BLaER1 treated with 17β-estradiol and CSF1 and Interleukin-3, amounts not matched to agents 10 nM and 100 nM (cell line): ENCODE measurements around the gene CALML6.

Experiments
- H3K27ac ChIP-seq, 11 experiments: shearing (Covaris generic); formaldehyde crosslinking; 2 replicates each; pipeline ENCODE4 v1.8.1; 2022
- H3K27me3 ChIP-seq, 11 experiments: shearing (Covaris generic); formaldehyde crosslinking; 2 replicates each; pipeline ENCODE4 v1.8.1; 2022
- H3K36me3 ChIP-seq, 11 experiments: shearing (Covaris generic); formaldehyde crosslinking; 2 replicates each; pipeline ENCODE4 v1.8.1; 2022
- H3K4me1 ChIP-seq, 10 experiments: shearing (Covaris generic); formaldehyde crosslinking; 2 replicates each; pipeline ENCODE4 v1.8.1; 2022
- H3K4me2 ChIP-seq, 11 experiments: shearing (Covaris generic); formaldehyde crosslinking; 2 replicates each; pipeline ENCODE4 v1.8.1; 2022
- H3K4me3 ChIP-seq, 10 experiments: shearing (Covaris generic); formaldehyde crosslinking; 2 replicates each; pipeline ENCODE4 v1.8.1; 2022
- H3K9ac ChIP-seq, 11 experiments: shearing (Covaris generic); formaldehyde crosslinking; 2 replicates each; pipeline ENCODE4 v1.8.1; 2022
- H3K9me3 ChIP-seq, 11 experiments: shearing (Covaris generic); formaldehyde crosslinking; replicated peaks in 1 of 11; 2 replicates each; pipeline ENCODE4 v1.8.1; 2022
- H4K20me1 ChIP-seq, 11 experiments: shearing (Covaris generic); formaldehyde crosslinking; 2 replicates each; pipeline ENCODE4 v1.8.1; 2022
- Cebpa-rat ChIP-seq, 11 experiments: shearing (Covaris generic); IDR thresholded peaks; 2 replicates each; pipeline ENCODE4 v1.8.1; 2022

The CALML6 gene

DNA sequence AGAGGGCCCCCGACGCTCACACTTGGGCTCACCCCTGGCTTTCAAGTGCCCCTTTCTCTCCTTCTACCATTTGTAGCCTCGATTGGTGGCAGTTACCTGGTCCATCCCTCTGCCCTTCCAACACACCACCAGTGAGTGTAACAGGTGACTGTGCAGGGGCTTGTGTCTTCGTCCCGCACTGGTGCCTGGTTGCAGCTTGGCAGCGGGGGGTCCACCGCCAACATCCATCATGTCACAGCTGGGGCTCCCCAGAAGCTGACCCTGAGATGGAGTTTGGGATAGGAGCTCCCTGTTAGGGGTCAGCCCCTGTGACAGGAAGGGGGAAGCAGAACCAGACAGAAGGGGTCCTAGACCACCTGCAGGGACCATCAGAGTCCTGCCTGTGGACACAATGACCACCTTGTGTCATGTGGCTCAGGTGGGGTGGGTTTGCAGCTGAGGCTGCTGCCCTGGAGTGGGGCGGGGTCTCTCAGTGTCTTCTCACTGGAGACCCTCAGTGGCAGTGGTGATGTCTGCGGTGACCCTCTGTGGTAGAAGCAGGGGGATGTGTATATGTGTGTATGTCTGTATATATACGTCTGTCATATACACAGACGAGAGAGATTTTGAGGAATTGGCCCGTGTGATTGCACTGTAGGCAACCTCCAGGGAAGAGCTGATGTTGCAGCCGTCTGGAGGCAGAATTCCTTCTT is 3.6 kb upstream of the CALML6 start:
- peak overlapping the region in 1 of 11 experiments; percentile 7; a peak in 1 of 22 replicates for H3K9ac ChIP-seq
- H3K27me3 ChIP-seq, result no peaks in the 10 kb centered on the region
- peaks cover 26 to 49% (median 38%) of the 10 kb centered on the region in 10 experiments for H3K4me1 ChIP-seq
- TF ChIP-seq Cebpa-rat (IDR thresholded peaks at IDR 0.05), result no peak
- no peaks in the 10 kb centered on the region for H3K36me3 ChIP-seq
- no peak overlapping the region for H3K4me3 ChIP-seq
- H3K27ac ChIP-seq, result no peak overlapping the region
- 0 out of 22 replicates have a peak overlapping the region, but pooled peaks of 1 of the 11 experiments have one; percentile 18 for H3K4me2 ChIP-seq
- no peaks in the 10 kb centered on the region for H3K9me3 ChIP-seq
- peaks cover 0 to 10% (median 0%) of the 10 kb centered on the region in 11 experiments; a peak in 3 of 22 replicates for H4K20me1 ChIP-seq

DNA sequence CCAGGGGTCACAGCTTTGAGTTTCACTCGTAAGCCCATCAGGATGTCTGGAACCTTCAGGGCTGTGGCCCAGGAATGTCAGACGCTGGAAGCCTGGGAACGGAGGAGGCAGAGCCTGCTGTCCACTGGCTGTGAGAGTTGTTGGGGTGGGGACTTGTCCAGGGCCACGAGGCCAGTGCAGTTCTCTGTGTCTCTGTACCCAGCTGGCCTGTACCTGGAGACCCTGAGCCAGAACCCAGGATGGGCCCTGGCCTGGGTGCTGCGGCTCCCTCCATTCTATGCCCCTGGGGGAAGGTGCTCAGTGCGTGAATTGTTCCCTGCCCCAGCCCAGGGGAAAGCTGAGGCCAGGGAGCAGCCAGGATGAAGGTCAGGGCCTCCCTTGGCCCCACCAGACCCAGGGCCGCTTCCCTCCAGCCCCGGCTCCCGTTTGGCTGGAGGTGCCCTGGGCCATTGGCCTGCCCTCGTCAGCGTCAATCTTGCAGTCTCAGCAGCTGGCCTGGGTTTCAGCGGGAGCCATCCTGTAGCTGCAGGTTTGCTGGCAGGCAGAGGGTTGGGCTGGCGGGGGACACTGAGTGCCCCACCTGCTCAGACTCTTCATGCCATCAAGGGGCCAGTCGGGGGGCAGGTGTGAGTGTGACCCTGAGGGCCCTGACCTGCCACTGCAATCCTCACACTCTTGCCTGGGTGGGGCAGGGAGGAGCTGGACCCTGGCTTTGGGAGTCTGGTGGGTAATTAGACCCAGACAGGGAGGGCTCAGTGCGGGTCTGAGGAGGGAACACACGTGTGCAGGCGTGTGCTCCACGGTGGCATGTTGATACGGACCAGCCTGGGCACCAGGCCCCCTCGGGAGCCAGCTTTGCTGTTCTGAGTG is 724 bp upstream of the CALML6 start:
- no peak for TF ChIP-seq Cebpa-rat (IDR thresholded peaks at IDR 0.05)
- peaks cover 0 to 9% (median 0%) of the 10 kb centered on the region in 11 experiments; a peak in 3 of 22 replicates for H4K20me1 ChIP-seq
- H3K4me3 ChIP-seq, result no peak overlapping the region
- H3K9ac ChIP-seq, result peak overlapping the region in 1 of 11 experiments; percentile 18; a peak in 2 of 22 replicates
- no peaks in the 10 kb centered on the region for H3K9me3 ChIP-seq
- no peak overlapping the region for H3K27ac ChIP-seq
- no peak overlapping the region; a peak in 1 of 22 replicates for H3K4me2 ChIP-seq
- H3K4me1 ChIP-seq, result peaks cover 16 to 44% (median 31%) of the 10 kb centered on the region in 10 experiments
- peaks cover 0 to 6% (median 0%) of the 10 kb centered on the region in 11 experiments; a peak in 3 of 22 replicates for H3K27me3 ChIP-seq
- H3K36me3 ChIP-seq, result no peaks in the 10 kb centered on the region

DNA sequence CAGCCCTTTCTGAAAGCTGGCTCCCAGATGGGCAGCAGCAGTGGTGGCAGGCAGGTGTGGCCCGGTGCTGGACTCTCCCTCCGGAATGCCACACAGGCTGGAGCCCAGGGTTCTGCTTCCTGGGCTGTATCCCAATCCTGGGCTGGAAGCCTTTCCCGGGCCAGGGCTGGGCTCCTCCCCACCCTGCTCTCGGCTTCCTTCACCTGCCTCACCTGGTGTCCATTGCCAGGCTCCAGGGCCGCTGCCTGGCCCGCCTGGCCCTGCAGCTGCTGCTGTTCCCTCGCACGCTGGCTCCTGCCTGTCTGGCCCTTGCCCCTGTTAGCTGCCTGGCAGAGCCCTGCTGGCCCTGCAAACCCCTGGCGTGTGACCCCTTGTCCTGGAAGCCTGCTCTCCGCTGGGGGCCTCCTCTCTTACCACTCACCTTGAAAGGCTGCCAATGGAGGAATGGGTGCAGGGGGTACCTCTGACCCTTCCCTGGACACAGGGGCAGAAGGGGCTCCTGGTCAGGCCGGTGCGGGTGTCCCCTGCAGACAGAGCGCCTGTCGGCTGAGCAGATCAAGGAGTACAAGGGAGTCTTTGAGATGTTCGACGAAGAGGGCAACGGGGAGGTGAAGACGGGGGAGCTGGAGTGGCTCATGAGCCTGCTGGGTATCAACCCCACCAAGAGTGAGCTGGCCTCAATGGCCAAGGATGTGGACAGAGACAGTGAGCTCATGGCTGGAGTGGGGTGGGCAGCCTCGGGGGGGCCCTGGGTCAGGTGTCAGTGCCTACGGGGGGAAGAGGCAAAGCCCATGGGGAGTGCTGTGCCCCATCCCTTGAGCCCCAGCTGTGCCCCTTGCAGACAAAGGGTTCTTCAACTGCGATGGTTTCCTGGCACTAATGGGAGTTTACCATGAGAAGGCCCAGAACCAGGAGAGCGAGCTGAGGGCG is 1.1 kb downstream of the CALML6 start:
- TF ChIP-seq Cebpa-rat (IDR thresholded peaks at IDR 0.05), result no peak
- Histone ChIP-seq H3K9ac (no peak overlapping the region), H3K9me3 (no peaks in the 10 kb centered on the region), H3K4me1 (peaks cover 11 to 44% (median 29%) of the 10 kb centered on the region in 10 experiments), H3K4me2 (no peak overlapping the region), H3K4me3 (no peak overlapping the region), H3K27me3 (peaks cover 0 to 6% (median 0%) of the 10 kb centered on the region in 11 experiments; a peak in 3 of 22 replicates), H3K36me3 (no peaks in the 10 kb centered on the region), H4K20me1 (peaks cover 0 to 19% (median 0%) of the 10 kb centered on the region in 11 experiments; a peak in 4 of 22 replicates), H3K27ac (no peak overlapping the region)

DNA sequence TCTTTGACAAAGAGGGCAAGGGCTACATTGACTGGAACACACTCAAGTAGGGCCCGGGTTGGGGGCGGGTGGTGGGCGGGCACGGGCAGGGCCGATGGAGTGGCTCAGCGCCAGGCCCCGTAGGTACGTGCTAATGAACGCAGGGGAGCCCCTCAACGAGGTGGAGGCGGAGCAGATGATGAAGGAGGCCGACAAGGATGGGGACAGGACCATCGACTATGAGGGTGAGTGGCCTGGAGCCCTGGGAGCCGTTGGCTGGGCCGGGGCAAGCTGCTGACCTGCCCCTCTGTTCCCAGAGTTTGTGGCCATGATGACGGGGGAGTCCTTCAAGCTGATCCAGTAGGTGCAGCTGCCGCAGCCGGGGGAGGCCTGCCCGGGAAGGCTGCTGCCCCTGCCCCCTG is 1.8 kb downstream of the CALML6 start:
- no peak overlapping the region for H3K4me2 ChIP-seq
- no peaks in the 10 kb centered on the region for H3K36me3 ChIP-seq
- no peaks in the 10 kb centered on the region for H3K9me3 ChIP-seq
- H3K9ac ChIP-seq, result no peak overlapping the region
- no peak for TF ChIP-seq Cebpa-rat (IDR thresholded peaks at IDR 0.05)
- peaks cover 0 to 23% (median 0%) of the 10 kb centered on the region in 11 experiments; a peak in 4 of 22 replicates for H4K20me1 ChIP-seq
- H3K27me3 ChIP-seq, result peaks cover 0 to 6% (median 0%) of the 10 kb centered on the region in 11 experiments; a peak in 3 of 22 replicates
- peaks cover 11 to 51% (median 33%) of the 10 kb centered on the region in 10 experiments for H3K4me1 ChIP-seq
- no peak overlapping the region for H3K27ac ChIP-seq
- H3K4me3 ChIP-seq, result no peak overlapping the region

DNA sequence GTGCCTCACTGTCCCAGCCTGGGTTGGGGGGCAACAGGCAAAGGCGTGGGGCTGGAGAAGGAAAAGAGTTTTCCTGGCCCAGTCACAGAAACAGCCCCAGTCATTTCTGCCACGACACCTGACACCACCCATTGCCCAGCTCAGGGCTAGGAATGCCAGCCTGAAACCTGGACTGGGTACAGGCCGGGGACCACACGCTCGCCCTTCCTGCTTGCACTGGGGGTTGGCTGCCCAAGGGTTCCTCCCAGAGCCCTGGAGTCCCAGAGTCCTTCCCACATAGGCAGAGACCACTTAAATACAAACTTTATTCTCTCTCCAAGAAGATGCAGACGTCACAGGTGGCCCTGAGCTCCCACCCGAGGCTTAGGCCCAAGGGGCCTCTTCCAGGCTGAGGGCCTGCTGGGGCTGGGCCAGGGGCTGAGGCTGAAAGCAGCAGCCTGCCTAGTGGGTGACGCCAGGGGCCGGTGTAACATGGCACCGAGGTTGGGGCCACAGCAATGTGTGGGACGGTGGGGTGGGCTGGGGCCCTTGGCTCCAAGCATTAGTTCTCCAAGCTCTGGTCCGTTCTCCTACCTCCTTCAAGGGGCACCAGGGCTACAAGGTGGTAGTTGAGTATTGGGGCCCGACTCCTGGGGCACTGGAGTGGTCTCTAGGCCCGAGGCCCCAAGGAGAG is 2.4 kb downstream of the CALML6 start:
- H3K4me3 ChIP-seq, result no peak overlapping the region
- peaks cover 0 to 28% (median 0%) of the 10 kb centered on the region in 11 experiments; a peak in 5 of 22 replicates for H4K20me1 ChIP-seq
- TF ChIP-seq Cebpa-rat (IDR thresholded peaks at IDR 0.05), result no peak
- H3K4me1 ChIP-seq, result peaks cover 11 to 57% (median 39%) of the 10 kb centered on the region in 10 experiments
- H3K9me3 ChIP-seq, result no peaks in the 10 kb centered on the region
- no peaks in the 10 kb centered on the region for H3K36me3 ChIP-seq
- no peak overlapping the region for H3K27ac ChIP-seq
- no peak overlapping the region; a peak in 1 of 22 replicates for H3K9ac ChIP-seq
- peaks cover 0 to 6% (median 0%) of the 10 kb centered on the region in 11 experiments; a peak in 3 of 22 replicates for H3K27me3 ChIP-seq
- peak overlapping the region; percentile 92 to 100 (median 98); a peak in 12 of 22 replicates for H3K4me2 ChIP-seq

DNA sequence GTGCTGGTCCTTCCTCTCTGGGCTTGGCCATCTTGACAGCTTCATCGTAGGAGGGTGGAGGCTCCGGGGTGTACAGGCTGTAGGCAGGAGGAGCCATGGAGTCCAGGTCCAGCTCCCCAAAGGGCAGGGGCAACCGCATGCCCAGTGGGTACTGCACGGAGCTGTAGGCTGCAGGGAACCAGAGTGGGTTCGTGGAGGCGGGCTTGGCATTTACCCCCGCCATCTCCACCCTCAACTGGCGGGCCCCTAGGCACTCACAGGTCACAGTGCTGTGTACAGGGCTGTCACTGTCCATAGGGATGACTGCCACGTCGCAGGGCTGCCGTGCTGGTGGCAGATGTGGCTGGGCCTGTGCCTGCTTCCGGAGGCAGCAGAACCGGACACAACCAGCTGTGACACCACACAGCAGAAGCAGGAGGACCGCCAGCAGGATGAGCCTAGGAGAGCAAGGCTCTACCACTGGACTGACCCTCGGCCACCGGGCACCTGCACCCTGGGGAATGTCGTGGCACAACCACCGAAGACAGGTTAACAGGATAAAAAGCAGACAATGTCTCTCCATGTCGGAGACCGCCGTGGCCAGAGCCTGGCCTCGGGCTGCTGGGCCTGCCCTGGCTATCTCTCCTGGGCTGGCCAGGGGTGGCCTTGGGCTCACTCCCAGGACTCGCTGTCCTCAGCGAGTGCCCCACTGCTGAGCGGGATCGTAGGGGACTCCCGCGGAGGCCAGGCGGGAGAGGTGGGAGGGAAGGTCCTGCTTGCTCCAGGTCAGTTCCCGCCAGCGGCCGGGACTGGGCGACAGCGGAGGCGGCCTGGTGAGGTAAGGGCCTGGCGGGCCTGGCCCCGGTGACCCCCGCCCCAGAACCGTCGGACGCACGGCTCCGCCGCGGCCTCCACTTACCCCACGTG is 3.2 kb downstream of the CALML6 start:
- Histone ChIP-seq H3K27ac (peak overlapping the region in 7 of 11 experiments; percentile 3 to 60 (median 47); a peak in 7 of 22 replicates), H3K4me3 (peak overlapping the region; percentile 59 to 78 (median 66)), H3K4me2 (peak overlapping the region; percentile 92 to 100 (median 98)), H3K9me3 (no peaks in the 10 kb centered on the region), H3K9ac (peak overlapping the region; percentile 59 to 78 (median 71)), H3K27me3 (peaks cover 0 to 6% (median 0%) of the 10 kb centered on the region in 11 experiments; a peak in 3 of 22 replicates), H3K36me3 (no peaks in the 10 kb centered on the region), H3K4me1 (peaks cover 11 to 65% (median 47%) of the 10 kb centered on the region in 10 experiments), H4K20me1 (peaks cover 0 to 35% (median 0%) of the 10 kb centered on the region in 11 experiments; a peak in 7 of 22 replicates)
- no peak for TF ChIP-seq Cebpa-rat (IDR thresholded peaks at IDR 0.05)

DNA sequence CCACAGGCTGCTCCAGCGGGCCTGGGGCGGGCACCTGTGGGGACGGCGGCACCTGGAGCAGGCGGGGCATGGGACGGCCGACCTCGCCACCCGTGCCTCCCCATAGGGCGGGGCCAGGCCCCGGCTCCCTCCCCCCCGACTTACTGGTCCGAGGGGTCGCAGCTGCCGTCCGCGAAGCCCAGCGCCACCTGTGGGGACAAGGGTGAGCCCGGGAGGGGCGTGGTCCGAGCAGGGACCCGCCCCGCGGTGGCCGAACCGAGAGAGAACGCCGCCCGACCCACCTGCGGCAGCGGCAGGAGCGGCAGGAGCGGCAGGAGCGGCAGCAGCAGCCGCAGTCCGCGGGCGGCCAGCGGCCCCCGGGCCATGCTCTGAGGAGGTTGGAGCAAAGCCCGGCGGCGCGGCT is 3.8 kb downstream of the CALML6 start, which contains the start of gene TMEM52:
Gene TMEM52 (minus strand): TSS at position 379 of the 403 bp plus-strand sequence. CDS start 14 bp downstream, at position 365.
- TF ChIP-seq Cebpa-rat (IDR thresholded peaks at IDR 0.05), result no peak
- H4K20me1 ChIP-seq, result peaks cover 0 to 40% (median 0%) of the 10 kb centered on the region in 11 experiments; a peak in 7 of 22 replicates
- peaks cover 11 to 71% (median 53%) of the 10 kb centered on the region in 10 experiments for H3K4me1 ChIP-seq
- no peaks in the 10 kb centered on the region for H3K36me3 ChIP-seq
- H3K9ac ChIP-seq, result peak within 1 kb of the TSS; percentile 59 to 78 (median 71)
- H3K27ac ChIP-seq, result peak within 1 kb of the TSS in 10 of 11 experiments; percentile 3 to 60 (median 48); a peak in 14 of 22 replicates
- H3K9me3 ChIP-seq, result no peaks in the 10 kb centered on the region
- H3K4me3 ChIP-seq, result peak within 1 kb of the TSS; percentile 59 to 78 (median 66)
- H3K27me3 ChIP-seq, result peaks cover 0 to 6% (median 0%) of the 10 kb centered on the region in 11 experiments; a peak in 3 of 22 replicates
- H3K4me2 ChIP-seq, result peak within 1 kb of the TSS; percentile 92 to 100 (median 98)
